ENCODE results near the gene ZMIZ1.

The ZMIZ1 gene

GRCh38 chr10:79287973-79288723, 219.4 kb downstream of the ZMIZ1 start:
- H3K9ac ChIP-seq (ENCODE audit: low read depth, low read length), result no peak overlapping the region
- H3K36me3 ChIP-seq (ENCODE audit: insufficient read depth, low read length), result peaks cover 11% of the 10 kb centered on the region; the same call in 1 of the 2 replicates
- no peaks in the 10 kb centered on the region for H3K4me1 ChIP-seq (ENCODE audit: insufficient read depth, low read length)
- H3K9me3 ChIP-seq (ENCODE audit: control insufficient read depth, insufficient read depth, low read length), result no peaks in the 10 kb centered on the region

DNA sequence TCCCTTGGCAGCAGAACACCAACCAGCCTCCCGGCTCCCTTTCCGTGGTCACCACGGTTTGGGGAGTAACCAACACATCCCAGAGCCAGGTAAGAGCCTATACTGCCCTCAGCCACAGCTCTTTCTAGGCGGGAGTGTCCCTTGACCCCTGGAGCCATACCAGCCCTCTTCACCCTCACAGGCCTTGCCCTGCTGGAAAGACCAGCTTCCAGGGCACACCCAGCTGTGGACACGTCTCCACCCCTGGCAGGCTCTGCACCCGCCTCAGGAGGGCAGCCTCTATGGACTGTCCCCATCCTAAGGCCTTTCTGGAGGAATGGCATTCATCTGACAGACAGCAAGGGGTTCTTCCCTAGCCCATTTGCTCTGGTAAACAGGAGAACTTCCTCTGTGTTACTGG, 221.0 kb downstream of the ZMIZ1 start:
- H3K4me1 ChIP-seq (ENCODE audit: insufficient read depth, low read length), result no peaks in the 10 kb centered on the region
- H3K9me3 ChIP-seq (ENCODE audit: control insufficient read depth, insufficient read depth, low read length), result no peaks in the 10 kb centered on the region
- H3K9ac ChIP-seq (ENCODE audit: low read depth, low read length), result no peak overlapping the region
- peaks cover 13% of the 10 kb centered on the region for H3K36me3 ChIP-seq (ENCODE audit: insufficient read depth, low read length)

DNA sequence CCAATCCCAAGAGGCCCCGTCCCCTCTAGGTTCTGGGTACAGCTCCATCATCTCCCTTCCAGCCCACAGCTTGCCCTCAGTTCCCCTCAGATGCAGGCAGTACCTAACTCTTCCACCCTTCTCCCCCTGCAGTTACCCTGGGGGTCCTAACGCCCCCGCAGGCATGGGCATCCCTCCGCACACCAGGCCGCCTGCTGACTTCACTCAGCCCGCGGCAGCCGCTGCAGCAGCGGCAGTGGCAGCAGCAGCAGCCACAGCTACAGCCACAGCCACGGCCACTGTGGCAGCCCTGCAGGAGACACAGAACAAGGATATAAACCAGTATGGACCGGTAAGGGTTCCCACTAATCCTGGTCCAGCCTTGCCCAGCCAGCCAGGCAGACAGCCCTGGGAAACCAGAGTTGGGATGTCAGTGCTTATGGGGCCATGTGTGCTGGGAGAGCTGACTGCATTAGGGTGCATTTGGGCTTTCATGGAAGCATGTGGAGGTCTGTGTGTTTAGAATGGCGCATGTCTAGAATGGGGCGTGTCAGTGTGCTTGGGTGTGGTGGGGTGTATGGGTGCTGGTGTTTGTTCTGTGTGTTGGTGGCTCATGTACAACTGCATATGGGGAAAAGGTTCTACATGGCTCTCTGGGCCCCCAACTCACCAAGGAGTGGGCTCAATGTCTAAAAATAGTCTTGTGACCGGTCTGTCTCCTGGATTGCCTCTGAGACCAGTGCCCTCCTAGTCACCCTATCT, 223.4 kb downstream of the ZMIZ1 start:
- H3K9me3 ChIP-seq (ENCODE audit: control insufficient read depth, insufficient read depth, low read length), result no peaks in the 10 kb centered on the region
- peaks cover 25% of the 10 kb centered on the region for H3K36me3 ChIP-seq (ENCODE audit: insufficient read depth, low read length)
- H3K9ac ChIP-seq (ENCODE audit: low read depth, low read length), result no peak overlapping the region
- H3K4me1 ChIP-seq (ENCODE audit: insufficient read depth, low read length), result no peaks in the 10 kb centered on the region

DNA sequence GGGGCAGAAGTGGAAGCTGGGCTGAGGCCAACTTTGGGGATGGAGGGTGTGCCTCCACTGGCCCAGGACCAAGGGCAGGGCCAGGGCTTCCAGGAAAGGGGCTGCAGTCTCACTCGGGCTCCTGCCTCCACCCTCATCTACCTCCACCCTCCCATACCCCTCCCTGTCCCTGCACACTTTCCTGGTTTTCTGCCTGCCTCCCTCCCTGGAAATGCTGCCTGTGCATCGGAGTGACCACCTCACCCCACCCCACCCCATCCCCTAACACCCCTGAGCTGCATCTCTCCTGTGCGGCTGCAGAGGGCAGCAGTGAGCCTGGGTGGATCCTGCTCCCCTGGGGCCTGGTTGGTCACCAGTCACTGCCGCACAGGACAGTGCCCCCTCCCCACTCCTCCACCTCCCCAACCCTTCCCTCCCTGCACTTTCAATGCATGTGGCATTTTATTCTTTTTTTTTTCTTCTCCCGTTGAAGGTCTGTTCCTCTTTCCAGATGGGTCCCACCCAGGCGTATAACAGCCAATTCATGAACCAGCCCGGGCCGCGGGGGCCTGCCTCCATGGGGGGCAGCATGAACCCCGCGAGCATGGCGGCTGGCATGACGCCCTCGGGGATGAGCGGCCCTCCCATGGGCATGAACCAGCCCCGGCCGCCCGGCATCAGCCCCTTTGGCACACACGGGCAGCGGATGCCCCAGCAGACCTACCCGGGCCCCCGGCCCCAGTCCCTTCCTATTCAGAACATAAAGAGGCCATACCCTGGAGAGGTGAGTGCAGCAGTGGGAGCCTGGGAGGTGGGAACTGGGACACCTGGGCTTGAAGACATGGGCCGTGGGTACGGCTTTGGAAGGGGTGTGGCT, 224.4 kb downstream of the ZMIZ1 start:
- no peak overlapping the region for H3K9ac ChIP-seq (ENCODE audit: low read depth, low read length)
- no peaks in the 10 kb centered on the region for H3K9me3 ChIP-seq (ENCODE audit: control insufficient read depth, insufficient read depth, low read length)
- no peaks in the 10 kb centered on the region for H3K4me1 ChIP-seq (ENCODE audit: insufficient read depth, low read length)
- H3K36me3 ChIP-seq (ENCODE audit: insufficient read depth, low read length), result peaks cover 21% of the 10 kb centered on the region

- Histone ChIP-seq H3K9ac (ENCODE audit: low read depth, low read length) (no peak overlapping the region), H3K36me3 (ENCODE audit: insufficient read depth, low read length) (peaks cover 18% of the 10 kb centered on the region), H3K9me3 (ENCODE audit: control insufficient read depth, insufficient read depth, low read length) (no peaks in the 10 kb centered on the region), H3K4me1 (ENCODE audit: insufficient read depth, low read length) (peaks cover 1% of the 10 kb centered on the region; the same call in 1 of the 2 replicates)
Observed at GRCh38 chr10:79293841-79294581, 225.2 kb downstream of the ZMIZ1 start.

GRCh38 chr10:79295563-79295962, 226.8 kb downstream of the ZMIZ1 start:
- Histone ChIP-seq H3K9me3 (ENCODE audit: control insufficient read depth, insufficient read depth, low read length) (no peaks in the 10 kb centered on the region), H3K9ac (ENCODE audit: low read depth, low read length) (no peak overlapping the region), H3K4me1 (ENCODE audit: insufficient read depth, low read length) (peaks cover 4% of the 10 kb centered on the region; the same call in 1 of the 2 replicates), H3K36me3 (ENCODE audit: insufficient read depth, low read length) (peaks cover 25% of the 10 kb centered on the region)

DNA sequence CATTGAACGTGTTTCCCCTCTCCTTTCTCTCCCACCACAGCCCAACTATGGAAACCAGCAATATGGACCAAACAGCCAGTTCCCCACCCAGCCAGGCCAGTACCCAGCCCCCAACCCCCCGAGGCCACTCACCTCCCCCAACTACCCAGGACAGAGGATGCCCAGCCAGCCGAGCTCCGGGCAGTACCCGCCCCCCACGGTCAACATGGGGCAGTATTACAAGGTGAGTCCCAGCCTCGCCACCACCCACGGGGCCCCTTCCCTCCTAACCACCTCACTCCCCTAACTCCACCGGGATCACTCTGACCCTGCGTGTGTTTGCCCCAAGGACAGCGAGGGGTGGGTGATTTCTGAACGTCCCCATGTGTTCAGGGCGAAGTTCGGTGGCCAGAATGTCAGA, 227.7 kb downstream of the ZMIZ1 start:
- no peak overlapping the region for H3K9ac ChIP-seq (ENCODE audit: low read depth, low read length)
- no peaks in the 10 kb centered on the region for H3K9me3 ChIP-seq (ENCODE audit: control insufficient read depth, insufficient read depth, low read length)
- peaks cover 4% of the 10 kb centered on the region; the same call in 1 of the 2 replicates for H3K4me1 ChIP-seq (ENCODE audit: insufficient read depth, low read length)
- H3K36me3 ChIP-seq (ENCODE audit: insufficient read depth, low read length), result peaks cover 27% of the 10 kb centered on the region

- peaks cover 29% of the 10 kb centered on the region for H3K36me3 ChIP-seq (ENCODE audit: insufficient read depth, low read length)
- H3K9ac ChIP-seq (ENCODE audit: low read depth, low read length), result no peak overlapping the region
Observed at GRCh38 chr10:79298403-79299244, 229.9 kb downstream of the ZMIZ1 start.

DNA sequence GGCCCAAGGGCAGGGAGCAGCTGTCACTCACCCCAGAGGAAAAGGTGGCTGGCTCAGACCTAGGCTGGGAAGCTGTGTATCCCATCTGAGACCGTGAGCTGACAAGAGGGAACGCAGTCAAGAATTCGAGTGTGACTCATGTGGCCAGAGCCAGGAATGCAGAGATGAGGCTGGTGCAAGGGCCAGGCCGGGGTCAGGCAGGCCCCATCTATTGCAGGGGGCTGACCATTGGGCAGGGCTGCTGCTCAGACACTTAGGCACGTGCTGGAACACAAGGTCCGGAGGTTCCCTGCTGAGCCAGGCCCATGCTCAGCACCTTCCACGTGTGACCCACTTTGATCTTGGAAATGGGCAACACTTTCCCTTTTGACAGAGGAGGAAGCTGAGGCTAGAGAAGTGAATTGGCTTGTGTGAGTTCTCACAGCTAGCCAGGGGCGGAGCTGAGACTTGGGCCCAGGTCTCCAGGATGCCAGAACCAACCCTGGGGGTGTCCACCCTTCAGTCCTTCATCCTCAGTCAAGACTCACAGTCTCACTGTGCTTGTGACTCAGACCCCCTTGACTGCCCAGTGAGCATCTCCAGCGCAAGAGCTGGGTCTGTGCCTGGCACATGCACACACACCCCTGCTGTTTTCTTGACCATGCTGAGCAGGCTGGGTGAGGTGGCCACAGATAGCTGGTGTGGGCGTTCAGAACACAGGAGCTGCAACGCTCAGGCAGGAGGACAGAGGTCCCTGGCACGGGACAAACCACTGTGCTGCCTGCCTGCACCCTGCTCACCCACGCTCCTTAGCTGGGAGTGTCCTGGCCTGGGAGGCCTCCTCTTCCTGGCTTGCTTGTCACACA, 230.9 kb downstream of the ZMIZ1 start:
- H3K9me3 ChIP-seq (ENCODE audit: control insufficient read depth, insufficient read depth, low read length), result no peaks in the 10 kb centered on the region
- no peak overlapping the region for H3K9ac ChIP-seq (ENCODE audit: low read depth, low read length)
- H3K36me3 ChIP-seq (ENCODE audit: insufficient read depth, low read length), result peaks cover 27% of the 10 kb centered on the region
- peaks cover 4% of the 10 kb centered on the region; the same call in 1 of the 2 replicates for H3K4me1 ChIP-seq (ENCODE audit: insufficient read depth, low read length)

More at GRCh38 chr10:79298403-79299244, 229.9 kb downstream of the ZMIZ1 start:
- Histone ChIP-seq H3K9me3 (ENCODE audit: control insufficient read depth, insufficient read depth, low read length) (no peaks in the 10 kb centered on the region), H3K4me1 (ENCODE audit: insufficient read depth, low read length) (peaks cover 4% of the 10 kb centered on the region; the same call in 1 of the 2 replicates)

DNA sequence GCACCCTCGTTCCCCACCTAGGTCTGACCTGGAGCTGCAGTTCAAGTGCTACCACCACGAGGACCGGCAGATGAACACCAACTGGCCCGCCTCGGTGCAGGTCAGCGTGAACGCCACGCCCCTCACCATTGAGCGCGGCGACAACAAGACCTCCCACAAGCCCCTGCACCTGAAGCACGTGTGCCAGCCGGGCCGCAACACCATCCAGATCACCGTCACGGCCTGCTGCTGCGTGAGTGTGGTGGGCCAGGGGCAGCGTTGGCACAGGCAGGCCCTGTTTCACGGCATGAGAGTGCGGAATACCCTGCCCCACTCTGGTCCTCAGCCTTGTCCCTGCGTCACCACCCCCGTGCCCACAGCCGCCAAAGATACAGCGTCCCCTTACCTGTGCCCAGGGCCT, 231.9 kb downstream of the ZMIZ1 start:
- Histone ChIP-seq H3K9ac (ENCODE audit: low read depth, low read length) (no peak overlapping the region), H3K4me1 (ENCODE audit: insufficient read depth, low read length) (peaks cover 4% of the 10 kb centered on the region; the same call in 1 of the 2 replicates), H3K36me3 (ENCODE audit: insufficient read depth, low read length) (peaks cover 19% of the 10 kb centered on the region), H3K9me3 (ENCODE audit: control insufficient read depth, insufficient read depth, low read length) (no peaks in the 10 kb centered on the region)

GRCh38 chr10:79301754-79302530, 233.2 kb downstream of the ZMIZ1 start:
- H3K4me1 ChIP-seq (ENCODE audit: insufficient read depth, low read length), result peaks cover 4% of the 10 kb centered on the region; the same call in 1 of the 2 replicates
- no peak overlapping the region for H3K9ac ChIP-seq (ENCODE audit: low read depth, low read length)
- H3K36me3 ChIP-seq (ENCODE audit: insufficient read depth, low read length), result peaks cover 19% of the 10 kb centered on the region
- H3K9me3 ChIP-seq (ENCODE audit: control insufficient read depth, insufficient read depth, low read length), result no peaks in the 10 kb centered on the region

All from ES-I3 (cell line).